GM04504 (cell line): ENCODE measurements around the gene DPF3.

Source experiments
- DNase-seq: peaks from one replicate; pipeline ENCODE4 v3.0.0-alpha.2; 2012; ENCODE audit warnings: low read depth

Gene DPF3

DNA sequence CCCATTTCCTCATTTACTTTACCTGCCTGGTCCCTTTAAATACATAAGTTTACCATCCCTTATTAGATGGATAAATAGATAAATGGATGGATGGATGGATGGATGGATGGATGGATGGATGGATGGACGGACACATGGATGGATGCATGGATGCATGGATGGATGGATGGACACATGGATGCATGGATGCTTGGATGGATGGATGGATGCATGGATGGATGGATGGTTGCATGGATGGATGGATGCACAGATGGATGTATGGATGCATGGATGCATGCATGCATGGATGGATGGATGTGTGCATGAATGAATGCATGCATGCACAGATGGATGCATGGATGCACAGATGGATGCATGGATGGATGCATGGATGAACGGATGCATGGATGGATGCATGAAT is 93.6 kb downstream of the DPF3 start:
- DNase-seq: no peak

DNA sequence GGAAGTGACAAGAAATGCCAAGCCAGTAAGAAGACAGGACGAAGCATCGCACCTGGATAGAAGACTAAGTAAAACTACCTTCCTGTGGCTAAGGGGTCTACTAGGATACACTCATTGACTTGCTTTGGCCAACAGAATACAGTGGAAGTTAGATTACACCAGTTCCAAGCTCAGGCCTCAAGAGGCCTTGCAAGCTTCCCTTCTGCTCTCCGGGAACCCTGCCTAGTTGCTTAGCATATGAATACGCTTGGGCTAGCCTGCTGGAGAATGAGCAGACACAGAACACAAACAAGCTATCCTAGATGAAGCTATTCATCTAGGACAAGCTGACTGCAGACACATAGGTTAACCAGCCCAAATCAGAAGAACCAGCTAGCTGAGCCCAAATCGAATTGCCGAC is 97.0 kb downstream of the DPF3 start:
- no peak for DNase-seq

DNA sequence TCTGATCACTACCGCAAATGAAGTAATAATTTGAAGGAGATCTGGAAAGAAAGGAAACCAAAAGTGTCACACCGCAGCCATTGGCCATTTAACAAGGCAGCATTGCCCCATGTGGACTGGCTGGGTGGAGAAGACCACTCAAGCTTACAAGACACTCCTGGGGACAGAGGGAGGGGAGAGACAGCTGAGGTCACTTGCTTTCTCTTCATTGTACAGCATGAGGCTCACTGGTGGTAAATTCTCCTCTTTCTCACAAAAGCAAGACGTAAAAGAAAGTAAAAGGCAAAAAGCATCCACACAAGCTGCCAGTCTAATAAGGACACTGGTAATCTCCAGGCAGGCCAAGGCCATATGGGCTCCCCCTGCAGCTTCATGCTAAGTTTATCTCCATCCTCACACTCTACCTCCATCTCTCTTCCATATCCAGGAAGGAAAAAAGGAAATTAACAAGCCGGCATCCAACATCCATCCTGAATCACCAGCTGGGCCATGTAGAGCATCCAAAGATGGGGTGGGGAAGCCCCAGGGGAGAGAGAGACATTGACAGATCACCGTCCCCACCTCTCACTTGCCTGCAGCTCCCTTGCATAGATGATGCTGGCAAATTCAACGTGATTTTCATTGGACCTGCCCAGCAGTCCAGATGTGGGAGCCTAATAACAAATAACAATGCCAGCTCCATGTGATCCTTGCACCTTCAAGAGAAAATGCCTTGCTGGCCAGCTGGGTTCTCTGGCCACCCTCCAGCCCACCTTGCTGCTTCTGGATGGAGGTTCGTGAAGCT is 100.6 kb downstream of the DPF3 start:
- no peak for DNase-seq

DNA sequence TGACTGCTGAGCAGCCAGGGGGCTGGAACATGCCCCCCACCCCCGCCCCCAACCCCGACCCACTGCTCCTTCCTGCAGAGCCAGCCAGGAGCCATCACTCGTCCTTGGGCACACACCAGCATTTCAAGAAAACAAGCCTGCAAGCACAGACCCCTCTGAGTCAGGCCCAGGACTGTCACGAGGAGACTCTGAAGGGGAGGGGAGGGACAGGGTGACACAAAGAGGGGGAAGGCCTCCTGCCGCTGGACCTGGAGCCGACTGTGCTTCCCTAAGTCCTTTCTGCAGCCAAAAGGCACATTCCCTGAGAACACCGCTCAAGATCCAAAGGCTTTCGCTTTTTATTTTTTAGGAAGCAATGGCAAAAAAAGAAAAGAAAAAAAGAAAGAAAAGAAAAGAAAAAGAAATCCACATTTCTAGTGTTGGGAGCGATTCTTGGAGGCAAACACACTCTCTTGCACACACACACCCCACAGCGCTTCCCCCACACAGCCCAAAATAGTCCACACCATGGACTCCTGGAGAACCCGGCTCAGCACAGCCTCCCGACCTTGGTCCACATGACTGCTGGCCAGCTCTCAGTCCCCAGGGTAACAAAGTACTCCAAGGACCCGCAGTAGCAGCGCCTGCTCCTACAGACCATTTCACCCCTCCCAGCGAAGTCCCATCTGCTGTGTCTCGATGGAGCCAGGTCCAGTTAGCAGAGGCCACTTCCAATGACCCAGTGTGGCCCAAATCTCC is 101.7 kb downstream of the DPF3 start:
- no peak for DNase-seq

DNA sequence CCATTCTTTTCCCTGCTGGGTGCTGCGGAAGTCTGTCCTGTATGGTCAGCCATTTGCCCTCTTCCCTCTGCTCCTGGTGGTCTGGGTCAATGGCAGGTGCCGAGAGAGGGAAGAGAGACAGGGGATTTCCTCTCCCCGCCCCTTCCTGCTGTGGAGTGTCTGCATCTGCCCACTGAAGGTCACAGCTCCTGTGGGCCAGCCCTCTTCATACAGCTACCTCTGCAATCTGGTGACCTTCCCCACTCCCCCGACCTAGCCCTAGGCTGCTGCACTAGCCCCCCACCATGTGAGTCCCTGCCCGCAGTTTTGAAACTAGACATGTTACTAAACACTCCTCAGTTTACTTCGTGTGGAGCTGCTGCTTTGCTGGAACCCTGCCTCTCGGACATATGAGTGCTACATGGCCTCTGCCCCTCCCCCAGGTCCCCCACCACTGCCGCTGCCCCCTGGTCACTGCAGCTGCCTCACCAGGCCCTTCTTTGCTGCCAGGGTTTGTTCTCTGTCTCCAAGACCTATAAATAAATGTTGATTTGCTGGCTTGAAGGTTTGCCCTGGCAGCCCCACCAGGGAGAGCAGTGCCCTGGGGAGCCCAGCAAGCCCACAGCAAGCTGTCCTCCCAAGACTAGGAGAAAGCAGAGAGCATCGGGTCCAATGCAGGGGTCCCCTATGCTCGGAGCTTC is 102.9 kb downstream of the DPF3 start:
- DNase-seq: no peak

DNA sequence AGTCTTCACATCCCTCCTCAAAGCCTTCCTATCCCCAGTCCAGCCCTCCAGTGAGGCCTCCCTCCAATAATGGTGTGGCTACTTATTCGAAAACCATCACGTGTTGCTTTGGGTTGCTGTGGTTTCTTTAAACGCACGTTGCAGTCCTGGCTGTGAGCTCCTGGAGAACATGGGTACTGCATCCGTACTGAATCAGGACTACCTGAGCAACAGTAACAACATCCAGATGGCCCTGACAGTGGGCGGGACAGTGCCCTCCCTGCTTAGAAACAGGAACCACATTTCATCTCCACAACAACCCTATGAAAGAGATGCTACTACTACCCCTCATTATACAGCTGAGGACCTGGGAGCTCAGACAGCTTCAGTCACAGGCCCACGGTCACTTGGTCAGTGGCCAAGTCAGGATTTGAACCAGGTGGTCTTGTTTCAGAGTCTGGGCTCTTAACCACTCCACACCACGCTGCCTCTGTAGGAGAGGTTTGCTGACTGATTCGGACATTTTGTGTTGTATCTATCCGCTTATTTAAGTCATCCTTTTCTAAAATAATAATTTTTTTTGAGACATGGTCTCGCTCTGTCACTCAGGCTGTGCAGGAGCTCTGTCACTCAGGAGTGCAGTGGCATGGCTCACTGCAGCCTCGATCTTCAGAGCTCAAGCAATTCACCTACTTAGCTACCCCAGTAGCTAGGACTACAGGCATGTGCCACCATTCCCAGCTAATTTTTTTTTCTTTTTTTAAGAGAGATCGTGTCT is 104.8 kb downstream of the DPF3 start:
- DNase-seq: no peak

DNA sequence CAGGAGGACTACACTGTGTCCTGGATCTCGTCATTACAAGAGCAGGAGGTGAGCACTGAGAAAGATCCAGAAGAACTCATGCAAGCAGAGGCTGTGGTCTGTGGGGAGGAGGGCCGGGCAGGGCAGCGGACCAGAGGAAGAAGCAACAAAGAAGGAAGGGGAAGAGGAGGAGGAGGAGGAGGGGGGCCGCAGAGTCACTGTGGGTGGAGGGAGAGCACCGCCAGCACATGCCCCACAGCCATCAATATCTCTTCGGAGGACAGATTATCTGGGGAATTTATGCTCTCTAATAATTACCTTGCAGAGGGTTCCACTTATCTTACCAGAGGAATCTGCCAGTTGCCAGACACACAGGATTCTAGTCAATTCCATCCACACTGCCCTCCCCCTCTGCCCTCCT is 105.6 kb downstream of the DPF3 start:
- no peak for DNase-seq

DNA sequence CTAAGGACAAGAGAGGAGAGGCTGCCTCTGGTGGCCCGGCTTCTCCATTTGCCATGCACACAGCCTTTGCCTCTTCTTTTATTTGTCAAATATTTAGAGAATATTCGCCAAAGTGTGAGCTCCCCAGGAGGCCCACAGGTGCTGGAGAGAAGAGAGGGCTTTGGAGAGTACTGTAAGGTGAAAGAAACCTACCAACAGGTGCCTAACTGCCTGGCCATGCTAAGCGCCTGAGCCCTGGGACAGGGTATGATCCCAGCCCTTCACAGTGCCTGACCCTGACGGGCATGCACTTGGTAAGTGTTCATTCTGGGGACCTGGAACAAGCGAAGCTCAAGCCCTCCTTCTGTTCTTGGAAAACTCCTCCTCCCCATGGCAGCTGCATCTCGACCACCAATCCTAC is 106.1 kb downstream of the DPF3 start:
- DNase-seq: no peak

DNA sequence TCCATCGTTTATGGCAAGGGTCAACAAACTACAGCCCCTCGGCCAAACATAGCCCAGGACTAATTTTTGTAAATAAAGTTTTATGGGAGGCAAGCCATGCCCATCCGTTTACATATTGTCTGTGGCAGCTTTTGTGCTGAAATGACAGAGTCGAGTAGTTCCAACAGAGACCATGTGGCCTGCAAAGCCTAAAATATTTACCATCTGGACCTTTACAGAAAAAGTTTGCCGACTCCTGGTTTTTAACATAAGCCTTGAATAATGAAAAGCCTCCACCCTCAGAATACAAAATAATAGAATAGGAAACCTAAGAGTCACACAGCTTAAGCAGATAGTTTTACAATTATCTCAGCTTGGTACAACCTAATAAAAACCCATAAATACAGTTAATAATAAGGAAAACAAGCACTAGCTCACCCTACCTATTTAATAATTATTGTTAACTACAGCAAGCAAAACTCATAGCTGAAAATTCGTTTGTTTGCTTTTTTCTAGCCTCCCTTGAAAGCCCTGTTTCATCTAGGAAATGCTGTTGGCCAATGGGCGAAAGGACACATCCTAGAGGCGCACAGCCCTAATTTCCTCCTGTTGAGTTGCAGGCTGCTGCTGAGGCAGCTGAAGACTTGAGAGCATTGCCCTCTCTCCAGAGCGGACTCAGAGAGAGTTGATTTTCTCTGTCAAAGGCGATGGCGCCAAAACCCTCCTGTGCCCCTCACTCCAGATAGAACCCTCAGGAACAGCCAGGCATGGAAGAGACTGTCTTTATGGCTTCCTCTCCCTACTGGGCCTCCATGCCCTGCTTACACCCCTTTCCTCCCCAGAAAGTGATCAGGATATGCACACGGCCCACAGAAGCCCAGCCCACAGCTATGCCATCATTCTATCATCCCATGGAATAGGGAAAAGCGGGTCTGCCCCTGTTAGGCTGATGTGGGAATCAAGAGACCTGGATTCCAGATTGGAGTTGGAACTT is 107.2 kb downstream of the DPF3 start:
- no peak for DNase-seq

DNA sequence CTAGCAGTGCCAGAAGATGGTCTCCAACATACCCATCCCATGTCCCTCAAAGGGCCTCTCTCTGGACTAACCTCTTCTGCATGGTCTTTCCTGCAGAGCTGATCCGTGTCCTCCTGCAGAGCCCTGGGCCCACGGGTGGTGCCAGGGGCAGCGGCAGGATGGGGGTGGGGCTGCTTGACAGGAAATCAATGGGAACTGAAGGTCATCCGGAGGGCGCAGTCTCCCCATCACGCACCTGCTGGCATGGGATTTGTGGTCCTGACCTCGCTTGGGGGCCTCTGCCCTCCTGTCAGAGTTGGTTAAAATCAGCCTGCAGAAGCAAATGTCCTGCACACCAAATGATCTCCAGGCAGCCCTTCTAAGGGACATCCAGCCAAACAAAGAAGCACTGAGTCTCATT is 110.2 kb downstream of the DPF3 start:
- DNase-seq: no peak

DNA sequence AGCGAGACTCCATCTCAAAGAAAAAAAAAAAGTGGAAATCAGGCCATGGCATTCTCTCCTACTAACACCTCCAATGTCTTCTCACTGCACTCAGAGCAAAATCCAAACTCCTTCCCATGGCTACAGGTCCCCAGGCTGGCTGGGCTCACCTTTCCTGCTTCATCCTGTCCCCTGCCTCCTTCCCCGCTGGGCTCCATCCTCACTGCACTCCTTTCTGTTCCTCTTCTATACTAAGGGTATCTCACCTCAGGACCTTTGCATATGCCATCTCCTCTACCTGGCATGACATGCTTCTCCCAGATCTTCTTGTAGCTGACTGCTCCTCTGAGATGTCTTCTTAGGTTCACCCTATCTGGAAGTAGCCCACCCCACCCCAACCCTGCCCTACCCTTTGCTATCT is 111.1 kb downstream of the DPF3 start:
- DNase-seq: no peak

DNA sequence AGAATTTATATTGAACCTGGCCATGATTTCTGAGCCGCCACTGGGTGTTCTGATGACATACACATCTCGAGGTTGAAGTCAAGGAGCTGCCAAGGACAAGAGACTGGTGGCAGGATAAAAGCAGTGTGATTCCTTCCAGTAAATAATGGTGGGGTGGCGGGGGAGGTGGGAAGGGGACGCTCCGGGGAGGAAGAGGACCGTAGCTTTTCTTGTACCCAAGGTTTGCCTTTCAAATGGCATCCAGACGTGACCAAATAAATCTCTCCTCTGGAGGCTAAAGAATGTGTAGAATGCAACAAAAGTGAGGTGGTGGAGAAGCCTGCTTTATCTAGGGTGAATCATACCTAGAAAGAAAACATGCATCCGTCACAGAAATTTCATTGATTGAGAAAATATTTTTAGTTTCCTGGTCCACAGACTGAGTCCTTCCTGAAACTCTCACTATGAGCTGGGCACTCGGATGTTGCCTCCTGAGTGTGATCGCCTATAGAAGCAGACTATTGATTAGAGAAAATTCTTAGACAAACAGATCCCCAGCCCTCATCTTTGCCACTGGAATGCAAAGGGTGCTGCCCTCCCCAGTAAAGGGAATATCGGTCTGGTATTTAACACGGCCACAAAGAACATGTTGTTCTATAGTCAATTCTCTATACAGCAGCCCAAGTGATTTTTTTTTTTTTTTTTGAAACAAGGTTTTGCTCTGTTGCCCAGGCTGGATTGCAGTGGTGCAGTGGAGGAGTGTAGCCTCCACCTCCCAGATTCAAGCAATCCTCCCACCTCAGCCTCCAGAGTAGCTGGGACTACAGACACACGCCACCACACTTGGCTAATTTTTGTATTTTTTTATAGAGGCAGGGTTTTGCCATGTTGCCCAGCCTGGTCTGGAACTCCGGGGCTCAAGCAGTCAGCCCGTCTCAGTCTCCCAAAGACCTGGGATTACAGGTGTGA is 112.1 kb downstream of the DPF3 start:
- peak; percentile 20 for DNase-seq

DNA sequence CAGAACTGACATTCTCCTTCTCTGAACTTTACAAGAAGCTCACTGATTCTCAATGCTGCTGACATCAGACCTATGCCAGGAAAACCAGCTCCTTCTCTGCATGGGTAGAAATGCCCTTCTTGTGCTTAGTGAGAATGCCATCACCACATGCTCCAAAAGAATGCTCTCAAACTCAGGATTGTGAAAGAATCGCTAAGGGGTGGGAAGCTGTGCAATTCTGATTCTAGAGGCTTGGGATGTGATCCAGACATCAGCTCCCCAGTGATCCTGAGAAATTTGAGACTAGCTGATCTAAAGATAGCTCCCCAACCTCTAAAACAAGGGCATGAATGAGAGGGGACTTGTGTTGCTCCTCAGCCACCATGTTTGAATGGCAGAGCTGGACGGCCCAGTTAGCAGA is 113.2 kb downstream of the DPF3 start:
- DNase-seq: peak; percentile 65

DNA sequence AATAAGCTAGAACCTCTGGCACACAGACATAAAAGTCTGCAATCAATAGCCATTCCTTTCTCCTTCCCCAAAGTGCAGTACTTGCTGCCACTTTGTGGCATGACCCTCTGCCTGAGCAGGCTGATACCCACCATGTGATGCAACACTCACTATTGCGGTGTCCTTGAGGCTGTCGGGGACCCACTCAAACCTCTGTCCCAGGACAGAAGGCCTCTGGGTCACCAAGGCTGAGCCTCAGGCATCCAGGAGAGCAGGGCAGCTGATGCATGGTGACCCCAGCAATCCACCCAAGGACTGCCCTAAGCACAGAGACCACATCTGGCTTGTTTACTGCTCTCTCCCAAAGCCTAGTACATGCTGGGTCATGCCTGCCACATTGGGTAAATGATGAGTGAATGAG is 114.2 kb downstream of the DPF3 start:
- DNase-seq: no peak

DNA sequence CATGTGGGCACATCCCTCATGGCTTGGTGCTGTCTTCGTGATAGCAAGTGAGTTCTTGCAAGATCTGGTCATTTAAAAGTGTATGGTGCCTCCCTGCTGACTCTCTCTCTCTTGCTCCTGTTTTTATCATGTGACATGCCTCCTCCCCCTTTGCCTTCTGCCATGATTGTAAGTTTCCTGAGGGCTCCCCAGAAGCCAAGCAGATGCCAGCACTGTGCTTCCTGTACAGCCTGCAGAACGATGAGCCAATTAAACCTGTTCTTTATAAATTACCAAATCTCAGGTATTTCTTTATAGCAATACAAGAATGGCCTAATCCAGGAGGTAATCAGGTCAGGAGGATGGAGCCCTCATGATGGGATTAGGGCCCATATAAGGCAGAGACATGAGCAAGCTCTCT is 116.3 kb downstream of the DPF3 start:
- DNase-seq: no peak

DNA sequence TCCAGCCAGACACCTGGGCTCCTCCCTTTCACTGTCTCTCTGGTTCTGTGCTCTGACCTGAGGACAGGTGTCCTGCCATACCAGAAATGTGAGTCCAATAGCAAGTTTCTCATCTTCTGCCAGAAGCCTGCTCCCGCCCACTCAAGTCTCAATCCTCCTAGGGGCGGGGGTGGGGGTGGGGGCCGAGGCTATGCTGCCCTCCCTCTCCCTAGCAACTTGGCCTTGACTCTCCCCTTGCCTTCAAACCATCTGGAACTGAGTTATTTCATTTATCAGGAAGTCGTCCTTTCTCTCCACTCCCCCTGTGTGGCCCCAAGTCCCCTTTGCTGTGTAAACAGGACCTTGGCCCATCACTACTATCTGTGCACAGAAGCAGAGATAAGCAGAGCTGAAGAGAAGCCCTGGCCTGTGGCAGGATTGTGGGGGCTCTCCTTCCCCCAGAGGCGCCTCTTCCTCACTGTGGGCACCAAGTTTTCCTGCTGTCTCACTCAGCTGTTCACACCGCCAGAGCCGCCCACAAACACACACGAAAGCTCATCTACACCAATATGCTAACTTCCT is 117.1 kb downstream of the DPF3 start:
- no peak for DNase-seq

DNA sequence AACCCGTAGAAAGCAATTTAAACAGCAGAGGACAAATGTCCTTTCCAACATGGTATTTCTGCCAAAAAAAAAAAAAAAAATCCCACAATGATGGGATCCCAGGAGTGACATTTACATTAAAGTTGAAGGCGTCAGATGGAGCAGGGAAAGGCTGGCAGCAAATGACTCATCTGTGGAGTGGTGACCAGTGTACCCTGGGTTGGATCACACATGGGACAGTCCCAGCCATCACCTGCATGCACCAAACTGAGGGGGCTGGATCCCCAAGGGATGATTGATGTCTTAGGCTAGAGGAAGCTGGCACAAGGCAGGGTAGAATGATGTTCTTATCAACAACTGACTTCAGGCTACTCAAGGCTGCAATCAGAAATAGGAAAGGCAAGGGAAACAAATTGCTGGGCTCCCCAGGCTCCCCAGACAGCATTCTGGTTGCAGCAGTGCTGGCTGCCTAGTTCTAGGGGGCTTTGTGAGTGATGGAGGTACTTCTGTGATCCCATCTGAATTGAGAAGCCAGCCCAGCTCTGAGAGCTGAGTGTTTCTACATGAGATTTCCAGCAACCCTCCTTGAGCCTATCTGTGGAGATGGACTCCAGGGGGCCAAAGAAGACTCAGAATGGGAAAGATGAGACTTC is 117.9 kb downstream of the DPF3 start:
- no peak for DNase-seq

DNA sequence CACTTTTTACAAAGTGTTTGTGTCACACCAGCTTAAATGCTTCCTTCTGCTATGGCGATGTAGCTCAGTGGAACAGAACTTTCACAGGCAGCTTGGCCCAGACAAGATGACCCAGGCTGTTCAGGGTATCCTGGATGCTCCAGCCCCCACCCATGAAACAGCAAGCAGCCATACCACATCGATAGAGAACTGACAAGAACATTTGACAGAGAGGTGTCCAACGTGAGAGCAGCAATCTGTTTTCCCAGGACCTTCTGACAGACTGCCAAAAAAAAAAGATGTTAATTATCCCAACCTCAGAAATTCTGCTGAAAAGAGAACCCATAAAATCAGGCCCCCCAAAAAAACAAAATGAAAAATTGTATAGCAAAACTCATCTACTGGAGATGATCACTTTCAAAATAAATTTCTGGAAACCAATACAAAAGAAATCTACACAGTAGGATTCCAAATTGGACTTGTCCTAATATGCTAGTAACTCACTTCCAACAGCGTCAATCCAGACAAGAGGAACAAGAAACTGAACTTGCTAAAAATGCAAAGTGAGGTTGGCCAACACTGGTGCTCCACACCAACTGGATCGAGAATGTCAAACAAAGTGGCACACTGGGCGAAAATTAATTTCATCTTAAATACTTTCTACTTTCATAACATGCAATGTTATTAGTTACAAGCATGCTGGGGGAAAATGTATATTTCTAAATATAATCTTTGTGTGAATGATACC is 118.8 kb downstream of the DPF3 start:
- DNase-seq: no peak

DNA sequence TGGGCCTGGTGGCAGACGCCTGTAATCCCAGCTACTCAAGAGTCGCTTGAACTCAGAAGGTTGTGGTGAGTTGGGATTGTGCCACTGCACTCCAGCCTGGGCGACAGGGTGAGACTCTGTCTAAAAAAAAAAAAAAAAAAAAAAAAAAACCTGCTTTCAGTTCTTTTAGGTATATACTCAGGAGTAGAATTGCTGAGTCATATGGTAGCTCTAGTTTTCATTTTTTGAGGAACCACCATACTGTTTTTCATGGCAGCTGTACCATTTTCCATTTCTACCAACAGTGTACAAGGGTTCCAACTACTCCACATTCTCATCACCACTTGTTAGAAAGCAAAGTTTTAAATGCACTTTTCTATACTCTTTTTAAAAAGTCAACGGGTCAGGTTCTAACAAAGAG is 119.8 kb downstream of the DPF3 start:
- no peak for DNase-seq
